ENCODE data around the gene DNAJC6. TPM values are rescaled to one million over a fixed set of nuclear protein-coding genes. Genes with fewer than 3 reads are reported as not detected.
"Not testable (repeated sequence)": the region's sequence is repeated elsewhere in the genome, so short reads cannot be mapped to it uniquely, and the experiment has no call there.

DNAJC6 gene
- total RNA-seq, 1 donor from 2014 or later, result 2.0 TPM

GRCh38 chr1:65341381-65341780 lies 32.0 kb downstream of the DNAJC6 start:
- no peak for ATAC-seq
- DNase-seq (ENCODE audit: missing footprints), result no peak
- intact Hi-C loops (cut with DNase I), result no loop called here

DNA sequence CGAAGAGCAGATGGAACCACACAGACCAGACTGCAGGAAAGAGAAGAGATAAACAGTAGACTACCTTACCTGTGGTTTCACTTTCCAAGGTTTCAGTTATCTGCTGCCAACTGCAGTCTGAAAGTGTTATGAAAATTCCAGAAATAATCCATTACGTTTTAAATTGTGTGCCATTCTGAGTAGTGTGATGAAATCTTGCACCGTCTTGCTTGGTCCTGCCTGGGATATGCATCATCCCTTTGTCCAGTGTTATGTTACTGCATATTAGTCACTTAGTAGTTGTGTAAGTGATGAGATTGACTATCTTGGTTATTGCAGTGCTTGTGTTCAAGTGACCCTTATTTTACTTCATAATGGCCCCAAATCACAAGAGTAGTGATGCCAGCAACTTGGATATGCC lies 33.9 kb downstream of the DNAJC6 start:
- no peak for ATAC-seq
- DNase-seq (ENCODE audit: missing footprints), result no peak
- intact Hi-C loops (cut with DNase I), result no loop called here

- ATAC-seq, result no peak
- intact Hi-C loops (cut with DNase I), result no loop called here
- no peak for DNase-seq (ENCODE audit: missing footprints)
These were observed 35.0 kb downstream of the DNAJC6 start for GRCh38 chr1:65344171-65344814.

- intact Hi-C loops (cut with DNase I), result no loop called here
- ATAC-seq, result no peak
- DNase-seq (ENCODE audit: missing footprints), result no peak
These were observed 36.8 kb downstream of the DNAJC6 start for GRCh38 chr1:65346190-65346589.

GRCh38 chr1:65355031-65355712 lies 45.8 kb downstream of the DNAJC6 start:
- ATAC-seq (no peak), DNase-seq (ENCODE audit: missing footprints) (no peak)
- intact Hi-C loops (cut with DNase I), result no loop called here

DNA sequence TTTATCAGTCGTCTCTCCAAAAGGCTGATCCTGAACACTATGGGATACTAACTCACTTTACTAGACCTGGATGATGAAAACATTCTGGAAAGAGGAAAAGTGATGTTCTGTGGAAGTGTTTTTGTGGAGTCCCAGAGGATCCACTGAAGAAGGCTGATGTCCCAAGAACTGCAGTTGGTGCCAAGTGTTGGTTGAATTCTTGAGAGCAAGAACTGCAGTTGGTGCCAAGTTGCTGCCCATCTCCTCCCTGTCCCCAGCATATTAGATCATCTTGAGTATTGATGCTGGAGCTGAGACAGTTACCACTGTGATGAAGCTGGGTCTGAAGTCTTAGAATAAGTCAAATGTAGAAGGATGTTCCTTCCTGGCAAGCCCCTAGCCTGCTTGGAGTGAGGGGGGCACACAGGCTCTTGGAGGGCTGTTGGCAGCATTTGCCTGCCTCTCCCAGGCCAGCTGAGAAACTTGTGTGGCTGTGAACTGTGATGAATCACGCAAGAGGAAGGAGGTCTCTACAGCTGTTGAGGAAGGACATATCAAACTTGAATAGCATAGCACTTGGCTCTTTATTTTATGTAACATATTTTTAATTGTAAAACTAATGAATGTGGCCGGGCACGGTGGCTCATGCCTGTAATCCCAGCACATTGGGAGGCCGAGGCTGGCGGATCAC lies 48.1 kb downstream of the DNAJC6 start:
- DNase-seq (ENCODE audit: missing footprints), result no peak
- intact Hi-C loops (cut with DNase I), result no loop called here
- no peak for ATAC-seq

- intact Hi-C loops (cut with DNase I), result no loop called here
- DNase-seq (ENCODE audit: missing footprints), result no peak
- no peak for ATAC-seq
These were observed 50.5 kb downstream of the DNAJC6 start for GRCh38 chr1:65359888-65360287.

GRCh38 chr1:65360648-65361047 lies 51.3 kb downstream of the DNAJC6 start:
- intact Hi-C loops (cut with DNase I), result no loop called here
- ATAC-seq (no peak), DNase-seq (ENCODE audit: missing footprints) (no peak)

DNA sequence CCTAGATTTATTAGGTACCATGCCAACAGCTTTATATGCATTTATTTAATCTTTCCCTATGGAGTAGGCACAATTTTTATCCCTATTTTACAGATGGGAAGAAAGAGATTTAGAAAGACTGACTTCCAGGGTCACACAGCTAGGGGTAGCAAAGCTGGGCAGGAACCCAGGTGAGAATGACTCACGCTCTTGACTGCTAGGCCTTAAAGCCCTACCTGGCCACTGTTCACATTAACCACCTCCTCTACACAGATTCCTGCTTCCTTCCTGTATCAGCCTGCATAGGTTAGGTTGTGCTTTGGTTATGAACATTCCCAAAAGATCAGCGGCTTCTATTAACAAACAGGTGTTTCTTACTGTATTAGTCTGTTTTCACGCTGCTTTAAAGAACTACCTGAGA lies 53.2 kb downstream of the DNAJC6 start:
- ATAC-seq (no peak), DNase-seq (ENCODE audit: missing footprints) (no peak)
- intact Hi-C loops (cut with DNase I), result no loop called here

DNA sequence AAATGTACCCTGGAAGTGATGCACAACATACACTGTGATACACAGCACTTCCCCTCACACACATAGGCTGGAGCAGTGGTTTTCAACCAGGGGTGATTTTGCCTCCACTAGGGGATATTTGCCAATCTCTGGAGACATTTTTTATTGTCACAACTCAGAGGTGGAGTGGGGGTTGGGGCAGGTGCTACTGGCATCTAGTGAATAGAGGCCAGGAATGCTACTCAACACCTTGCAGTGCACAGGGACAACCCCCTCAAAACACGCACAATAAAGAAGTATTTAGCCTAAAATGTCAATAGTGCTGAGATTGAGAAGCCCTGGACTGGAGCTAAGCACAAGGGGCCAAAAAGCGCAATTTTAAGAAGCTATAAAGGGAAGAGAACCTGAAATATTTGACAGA lies 54.1 kb downstream of the DNAJC6 start:
- intact Hi-C loops (cut with DNase I), result no loop called here
- ATAC-seq (no peak), DNase-seq (ENCODE audit: missing footprints) (no peak)

GRCh38 chr1:65368403-65368802 lies 59.1 kb downstream of the DNAJC6 start:
- DNase-seq (ENCODE audit: missing footprints) (no peak), ATAC-seq (no peak)
- intact Hi-C loops (cut with DNase I), result no loop called here

- intact Hi-C loops (cut with DNase I), result no loop called here
- DNase-seq (ENCODE audit: missing footprints), result no peak
- ATAC-seq, result no peak
These were observed 62.2 kb downstream of the DNAJC6 start for GRCh38 chr1:65371544-65371943.

- intact Hi-C loops (cut with DNase I), result no loop called here
- no peak for DNase-seq (ENCODE audit: missing footprints)
- ATAC-seq, result no peak
These were observed 63.2 kb downstream of the DNAJC6 start for GRCh38 chr1:65372557-65372956.

DNA sequence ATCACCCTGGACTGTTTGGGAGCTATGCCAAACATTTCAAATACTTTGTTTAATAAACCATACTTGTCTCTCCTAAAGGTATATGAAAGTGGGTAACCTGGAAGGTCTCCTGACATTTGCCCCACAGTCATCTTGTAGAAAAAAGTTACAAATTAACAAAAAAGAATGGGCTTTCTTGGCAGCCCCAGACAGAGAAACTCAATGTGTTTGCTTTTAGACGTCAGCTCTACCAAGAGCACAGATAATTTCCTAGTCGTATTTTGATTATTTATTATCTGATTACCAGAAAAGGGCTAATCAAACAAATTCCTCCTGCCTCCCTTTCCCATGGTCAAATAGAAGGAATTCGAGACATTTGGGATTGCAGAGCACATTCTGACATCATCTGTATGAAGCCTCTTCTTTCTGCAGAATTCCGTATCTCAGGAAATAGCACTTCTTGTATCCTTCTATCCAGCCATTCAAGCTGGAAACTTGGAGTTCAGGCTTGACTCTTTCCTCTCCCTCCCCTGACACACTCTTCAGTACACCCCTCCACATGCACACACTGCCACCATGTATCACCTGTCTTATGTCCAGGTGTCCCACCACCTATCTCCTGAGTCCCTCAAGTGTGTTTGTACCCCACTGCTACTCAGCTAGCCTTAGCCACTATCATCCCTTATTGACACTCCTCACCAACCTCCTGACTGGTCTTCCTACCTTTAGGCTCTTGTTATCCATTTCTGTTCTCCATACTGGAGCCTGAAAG lies 68.3 kb downstream of the DNAJC6 start:
- ATAC-seq, result no peak
- intact Hi-C loops (cut with DNase I), result no loop called here
- no peak for DNase-seq (ENCODE audit: missing footprints)

DNA sequence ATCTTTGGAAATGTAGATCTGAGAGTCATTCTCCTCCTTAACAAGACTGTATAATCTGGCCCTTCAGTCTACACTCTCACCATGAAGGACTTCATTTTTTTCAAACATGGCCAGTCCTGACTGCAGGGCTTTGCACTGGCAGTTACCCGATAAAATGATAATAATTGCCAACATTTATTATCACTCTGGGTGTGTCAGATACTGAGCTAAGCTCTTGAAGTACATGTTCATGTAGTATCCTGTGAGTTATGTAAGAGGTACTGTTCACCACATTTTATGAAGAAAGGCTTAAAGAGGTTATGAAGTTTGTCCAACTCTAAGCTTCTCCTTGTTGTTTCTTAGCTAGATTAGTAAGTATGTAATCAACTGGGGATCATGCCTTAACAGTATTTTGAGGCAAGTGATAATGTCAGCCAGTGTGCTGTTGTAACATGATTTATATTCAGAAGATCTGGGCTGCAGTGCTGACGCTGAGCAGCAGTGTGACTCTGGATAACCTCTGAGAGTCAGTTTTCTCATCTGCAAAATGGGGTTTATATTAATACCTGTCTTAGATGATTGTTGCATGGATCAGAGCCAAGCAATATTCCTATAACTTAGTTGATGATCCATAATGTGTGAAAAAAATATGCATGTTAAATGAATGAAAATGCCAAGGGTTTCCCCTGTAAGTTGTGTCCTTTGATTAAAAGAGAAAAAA lies 69.1 kb downstream of the DNAJC6 start:
- intact Hi-C loops (cut with DNase I), result no loop called here
- no peak for ATAC-seq
- no peak for DNase-seq (ENCODE audit: missing footprints)

- intact Hi-C loops (cut with DNase I); DNase-seq (ENCODE audit: missing footprints); ATAC-seq: not testable (repeated sequence)
These were observed 75.1 kb downstream of the DNAJC6 start for GRCh38 chr1:65384426-65384825.

- intact Hi-C loops (cut with DNase I), result no loop called here
- DNase-seq (ENCODE audit: missing footprints) (no peak), ATAC-seq (no peak)
These were observed 77.1 kb downstream of the DNAJC6 start for GRCh38 chr1:65386439-65386838.

DNA sequence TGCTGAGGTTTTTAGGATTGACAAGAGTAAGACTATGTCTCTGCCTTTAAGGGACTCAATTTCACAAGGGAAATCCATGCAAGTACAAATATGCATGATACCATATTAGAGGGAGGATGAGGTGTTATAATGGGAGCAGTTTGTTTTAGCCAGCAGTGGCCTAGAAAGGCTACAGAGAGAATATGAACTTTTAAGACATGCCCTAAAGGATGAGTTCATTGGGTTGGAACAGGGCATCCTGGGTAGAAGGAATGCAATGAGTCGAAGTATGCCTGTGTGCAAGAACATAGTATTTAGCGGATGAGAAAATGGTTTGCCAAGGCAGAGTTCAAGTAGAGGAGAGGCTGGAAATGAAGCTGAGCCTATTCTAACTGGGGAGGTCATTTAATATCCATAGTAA lies 78.5 kb downstream of the DNAJC6 start:
- no peak for ATAC-seq
- intact Hi-C loops (cut with DNase I), result no loop called here
- no peak for DNase-seq (ENCODE audit: missing footprints)

All from Right ventricle myocardium inferior (tissue), 1 donor.